A204.1 (cell line): ENCODE results near the gene NINJ2.

Experiments used
- FAIRE-seq: peaks from 2 replicates; lab custom pipeline; 2012; peaks lifted over from hg19 to GRCh38; lab: Jason Lieb, UNC

NINJ2 gene

GRCh38 chr12:527729-528128 is 135.5 kb downstream of the NINJ2 start:
- no peak for FAIRE-seq

- no peak for FAIRE-seq
Observed at GRCh38 chr12:527241-527640, 136.0 kb downstream of the NINJ2 start.

- FAIRE-seq: no peak
Observed at GRCh38 chr12:526089-526488, 137.2 kb downstream of the NINJ2 start.

GRCh38 chr12:524167-524951 is 138.9 kb downstream of the NINJ2 start:
- no peak for FAIRE-seq

GRCh38 chr12:522692-523378 is 140.4 kb downstream of the NINJ2 start:
- no peak for FAIRE-seq

- FAIRE-seq: no peak
Observed at GRCh38 chr12:520119-520518, 143.1 kb downstream of the NINJ2 start.

GRCh38 chr12:517538-517937 is 145.7 kb downstream of the NINJ2 start:
- FAIRE-seq: no peak
